K562 (cell line): ENCODE results near the gene ADSS1. TPM values are rescaled to one million over a fixed set of nuclear protein-coding genes. Genes with fewer than 3 reads are reported as not detected.
A peak's percentile ranks its signal among the peaks of the same experiment; 100 is the strongest.

Experiments used
- ARNT ChIP-seq, 2 experiments: fragments of 450-650 bp; IDR thresholded peaks; 2 replicates each; pipeline ENCODE4 v1.6.1; 2016; ENCODE audit warnings: mild to moderate bottlenecking in 1 of 2
- BMI1 ChIP-seq: fragments of 150-350 bp; IDR thresholded peaks from 2 replicates; pipeline ENCODE4 v1.6.1; 2014; ENCODE audit warnings: low read length
- CXXC5 ChIP-seq: fragments of 250-450 bp; sonication (Bioruptor Pico); IDR thresholded peaks from 2 replicates; pipeline ENCODE4 v1.8.0; 2022; ENCODE audit warnings: inconsistent platforms, mild to moderate bottlenecking, moderate library complexity
- GATAD2B ChIP-seq: fragments of 450-650 bp; IDR thresholded peaks from 2 replicates; pipeline ENCODE4 v1.6.1; 2017; ENCODE audit warnings: mild to moderate bottlenecking, borderline replicate concordance
- MAFK ChIP-seq: IDR thresholded peaks from 2 replicates; pipeline ENCODE4 v1.6.1; 2011; ENCODE audit warnings: low read length, improper control_type of control experiment
- MEF2D ChIP-seq: conservative IDR thresholded peaks from 2 replicates; pipeline ENCODE4 v1.6.1; 2016; ENCODE audit warnings: low read depth, missing genetic modification characterization, missing compliant biosample characterization
- PHF20 ChIP-seq: fragments of 450-650 bp; IDR thresholded peaks from 2 replicates; pipeline ENCODE4 v1.6.1; 2018; ENCODE audit not compliant: partially characterized antibody
- PHF8 ChIP-seq: fragments of 200-600 bp; sonication (generic); IDR thresholded peaks from 2 replicates; pipeline ENCODE4 v1.6.1; 2012; ENCODE audit warnings: mixed run types, mild to moderate bottlenecking, inconsistent platforms, low read length, moderate library complexity, borderline replicate concordance
- SP1 ChIP-seq: sonication (generic); formaldehyde crosslinking; IDR thresholded peaks from 2 replicates; pipeline ENCODE4 v1.8.1; 2022; ENCODE audit warnings: mild to moderate bottlenecking, missing genetic modification reagents
- SUPT5H ChIP-seq: fragments of 450-650 bp; IDR thresholded peaks from 2 replicates; pipeline ENCODE4 v1.6.1; 2016
- ZBTB1 ChIP-seq: sonication (generic); formaldehyde crosslinking; IDR thresholded peaks from 2 replicates; pipeline ENCODE4 v1.8.1; 2023; ENCODE audit warnings: missing genetic modification reagents, low read depth, mild to moderate bottlenecking, borderline replicate concordance
- ZNF175 ChIP-seq: fragments of 200-800 bp; sonication (Bioruptor generic); IDR thresholded peaks from 2 replicates; pipeline ENCODE4 v1.6.1; 2016; ENCODE audit warnings: low read depth, mild to moderate bottlenecking, missing genetic modification characterization, missing compliant biosample characterization
- ZNF609 ChIP-seq: sonication (generic); formaldehyde crosslinking; IDR thresholded peaks from 2 replicates; pipeline ENCODE4 v1.8.1; 2023; ENCODE audit warnings: missing genetic modification reagents, mild to moderate bottlenecking, borderline replicate concordance
- polyA plus RNA-seq, 8 experiments: library from polyadenylated mRNA; depleted of rRNA in 4 of 8; stranded (reverse) in 5 of 8; unstranded in 3 of 8; fragments of >200 nt; fragmentation: Nextera tagmentation in 2 of 8; fragmentation: Illumina TruSeq in 1 of 8; extraction: Ambion mirVana in 2 of 8; extraction: Trizol in 1 of 8; gene quantifications; 2 replicates each; pipeline versions ENCODE4 v1.2.1 to v1.2.3, GENCODE V29; 2011 to 2014; ENCODE audit warnings: inconsistent platforms in 1 of 8, missing spikeins in 1 of 8
- total RNA-seq, 7 experiments: library from RNA; depleted of rRNA in 6 of 7; stranded (reverse); fragments of >200 nt in 6 of 7; fragmentation: Illumina TruSeq in 2 of 7; extraction: Trizol in 2 of 7; gene quantifications; 2 replicates each; pipeline versions ENCODE4 v1.2.1 to v1.2.3, GENCODE V29; 2011 to 2021; ENCODE audit warnings: low replicate concordance in 1 of 7
- TF ChIP-seq, protein P1 (sequence below), 2 experiments: fragments of 450-650 bp in 1 of 2; sonication (generic) in 1 of 2; formaldehyde crosslinking in 1 of 2; IDR thresholded peaks in 1 of 2; conservative IDR thresholded peaks in 1 of 2; 2 replicates each; pipeline versions ENCODE4 v1.6.1 to v1.8.1; 2016 to 2023; ENCODE audit warnings: mild to moderate bottlenecking in 2 of 2, moderate library complexity in 2 of 2, inconsistent platforms in 1 of 2, missing genetic modification reagents in 1 of 2
- TF ChIP-seq, protein P2 (sequence below): sonication (generic); formaldehyde crosslinking; IDR thresholded peaks from 2 replicates; pipeline ENCODE4 v1.8.1; 2023; ENCODE audit warnings: mild to moderate bottlenecking, missing genetic modification reagents

ADSS1 gene
- total and polyA plus RNA-seq, 9 of the 15 experiments (the other 6 are each of a cell fraction or from before 2014, with no cell fraction given): 0.53 to 5.9 (median 3.9) TPM

- TF ChIP-seq PHF8 (peak; percentile 78; the same call in 1 of the 2 replicates), ZNF609 (CRISPR knock-in tag) (0 out of 2 replicates have a peak, but pooled peaks have one; percentile 39), ZBTB1 (CRISPR knock-in tag) (0 out of 2 replicates have a peak, but pooled peaks have one; percentile 21), ARNT (IDR thresholded peaks at IDR 0.05) (no peak), GATAD2B (peak; percentile 71; the same call in 1 of the 2 replicates), SUPT5H (peak; percentile 67), ZNF175 (peak; percentile 70; the same call in 1 of the 2 replicates), BMI1 (no peak), MEF2D (tag) (0 out of 2 replicates have a peak, but pooled peaks have one; percentile 39), CXXC5 (CRISPR knock-in tag) (peak; percentile 88), MAFK (peak; percentile 82), PHF20 (peak; percentile 8), SP1 (CRISPR knock-in tag) (peak; percentile 40; the same call in 1 of the 2 replicates)
- TF ChIP-seq, protein P1, sequence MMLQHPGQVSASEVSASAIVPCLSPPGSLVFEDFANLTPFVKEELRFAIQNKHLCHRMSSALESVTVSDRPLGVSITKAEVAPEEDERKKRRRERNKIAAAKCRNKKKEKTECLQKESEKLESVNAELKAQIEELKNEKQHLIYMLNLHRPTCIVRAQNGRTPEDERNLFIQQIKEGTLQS (IDR thresholded peaks at IDR 0.05): peak; percentile 55
- TF ChIP-seq, protein P1 (CRISPR knock-in tag; conservative IDR thresholded peaks at IDR 0.05): no peak
- TF ChIP-seq, protein P2, sequence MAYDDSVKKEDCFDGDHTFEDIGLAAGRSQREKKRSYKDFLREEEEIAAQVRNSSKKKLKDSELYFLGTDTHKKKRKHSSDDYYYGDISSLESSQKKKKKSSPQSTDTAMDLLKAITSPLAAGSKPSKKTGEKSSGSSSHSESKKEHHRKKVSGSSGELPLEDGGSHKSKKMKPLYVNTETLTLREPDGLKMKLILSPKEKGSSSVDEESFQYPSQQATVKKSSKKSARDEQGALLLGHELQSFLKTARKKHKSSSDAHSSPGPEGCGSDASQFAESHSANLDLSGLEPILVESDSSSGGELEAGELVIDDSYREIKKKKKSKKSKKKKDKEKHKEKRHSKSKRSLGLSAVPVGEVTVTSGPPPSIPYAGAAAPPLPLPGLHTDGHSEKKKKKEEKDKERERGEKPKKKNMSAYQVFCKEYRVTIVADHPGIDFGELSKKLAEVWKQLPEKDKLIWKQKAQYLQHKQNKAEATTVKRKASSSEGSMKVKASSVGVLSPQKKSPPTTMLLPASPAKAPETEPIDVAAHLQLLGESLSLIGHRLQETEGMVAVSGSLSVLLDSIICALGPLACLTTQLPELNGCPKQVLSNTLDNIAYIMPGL (CRISPR knock-in tag): no peak
- TF ChIP-seq, all 486 proteins: peak for 112
Measured at GRCh38 chr14:104677512-104678332, 46.3 kb upstream of the ADSS1 start (continued).
